Activated CD8-positive, alpha-beta memory T cell treated with anti-CD3 and anti-CD28 coated beads for 4 hours (primary cell): ENCODE results near the gene SPNS2.

Source experiments
- DNase-seq, 2 donors: peaks; one replicate each; pipeline ENCODE4 v3.0.0-alpha.2; 2020; ENCODE audit warnings: low read depth in 2 of 2

Gene SPNS2

DNA sequence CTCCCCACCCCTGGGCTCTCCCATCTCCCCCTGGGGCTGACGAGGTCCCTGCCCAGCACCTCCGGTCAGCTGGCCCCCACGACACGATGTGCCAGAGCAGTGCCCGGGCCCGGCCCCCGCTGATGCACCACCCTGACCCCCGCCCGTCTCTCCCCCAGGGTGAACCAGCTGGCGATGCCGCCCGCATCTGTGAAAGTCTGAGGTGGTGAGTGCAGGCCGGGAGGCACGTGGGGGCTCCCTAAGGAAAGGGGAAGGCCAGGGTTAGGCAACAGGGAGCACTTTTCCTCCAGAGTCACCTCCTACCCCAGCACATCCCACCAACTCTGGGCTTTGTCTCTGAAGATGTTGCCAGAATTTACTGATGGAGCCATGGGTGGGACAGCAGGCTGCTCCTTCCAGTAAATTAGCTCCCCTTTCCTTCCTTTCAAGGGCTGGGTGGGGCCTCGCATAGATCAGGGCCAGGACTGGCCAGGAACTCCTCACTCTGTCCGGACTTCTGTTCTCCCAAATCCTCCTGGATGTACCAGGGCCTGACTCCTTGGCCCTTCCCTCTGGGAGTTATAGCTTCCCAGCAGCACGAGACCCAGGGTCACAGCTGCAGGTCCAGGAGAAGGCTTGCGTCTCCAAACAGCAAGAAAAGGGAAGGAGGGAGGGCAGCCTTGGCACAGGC lies 38.2 kb downstream of the SPNS2 start:
- DNase-seq = no peak

DNA sequence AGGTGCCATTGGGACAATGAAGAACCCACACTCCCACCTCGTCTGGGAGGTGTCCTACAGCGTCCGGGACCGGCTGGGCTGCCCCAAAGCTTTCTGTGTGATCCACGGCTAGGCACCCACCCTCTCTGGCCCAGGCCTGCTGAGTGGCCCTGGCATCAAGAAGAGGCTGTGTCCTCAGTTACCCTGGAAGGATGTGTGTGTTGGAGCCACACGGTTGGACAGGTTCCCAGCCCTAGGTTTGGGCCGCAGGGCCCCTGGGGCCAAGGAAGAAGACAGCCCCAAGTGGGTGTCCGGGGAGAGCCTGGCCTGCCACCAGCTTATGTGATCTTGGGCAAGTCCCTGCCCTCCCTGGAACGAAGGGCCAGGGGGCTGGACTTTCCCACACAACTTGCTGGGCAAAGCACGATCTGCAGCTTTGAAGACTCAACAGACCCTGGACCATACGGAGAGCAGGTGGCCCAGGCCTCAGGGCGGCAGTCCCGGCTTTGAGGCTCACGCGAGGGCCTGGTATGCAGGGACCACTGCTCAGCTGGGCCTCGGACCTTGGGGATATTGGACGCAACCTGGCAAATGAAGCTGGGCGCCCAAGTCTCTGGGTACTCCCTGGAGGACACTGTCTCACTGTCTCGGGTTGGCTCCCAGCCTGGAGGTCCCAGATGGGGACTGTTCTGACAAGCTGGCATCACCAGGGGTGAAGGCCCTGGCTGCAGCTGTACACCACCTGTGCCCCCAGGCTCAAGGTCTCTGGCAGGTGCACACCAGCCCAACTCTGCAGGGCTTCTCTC lies 39.0 kb downstream of the SPNS2 start:
- DNase-seq = no peak

DNA sequence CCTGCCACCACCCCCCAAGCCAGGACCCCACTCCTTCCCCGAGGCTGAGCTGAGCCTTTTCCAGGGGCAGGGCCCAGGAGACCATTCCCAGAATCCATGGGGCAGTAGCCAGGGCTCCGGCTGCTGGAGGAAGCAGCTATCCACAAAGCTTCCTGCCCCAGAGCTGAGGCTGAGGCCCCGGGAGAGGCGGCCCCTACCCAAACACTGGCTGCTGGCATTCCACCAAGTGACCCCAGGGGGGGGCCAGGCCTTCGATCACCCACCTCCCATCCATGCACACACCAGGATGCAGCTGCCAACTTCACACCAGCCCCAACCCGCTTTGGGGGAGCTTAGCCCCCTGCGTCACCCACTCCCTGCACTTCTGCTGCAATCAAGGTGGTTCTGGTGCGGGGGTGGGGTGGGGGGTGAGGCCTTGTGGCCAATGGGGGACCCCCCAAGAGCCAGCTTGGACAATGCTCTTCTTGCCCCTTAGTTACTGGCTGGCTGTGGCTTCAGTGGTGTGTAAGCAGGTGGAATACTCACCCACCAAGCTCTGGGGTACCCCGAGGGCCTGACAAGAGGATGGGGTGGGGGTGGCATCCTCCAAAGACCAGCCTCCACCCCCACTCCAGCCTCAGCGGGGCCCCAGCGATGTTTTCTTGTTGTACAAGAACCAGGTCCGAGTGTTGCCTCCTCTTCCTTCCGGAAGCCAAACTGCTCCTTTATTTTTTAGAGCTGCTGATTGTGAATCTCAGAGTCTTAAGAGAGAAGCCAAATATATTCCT lies 39.7 kb downstream of the SPNS2 start:
- DNase-seq = no peak

DNA sequence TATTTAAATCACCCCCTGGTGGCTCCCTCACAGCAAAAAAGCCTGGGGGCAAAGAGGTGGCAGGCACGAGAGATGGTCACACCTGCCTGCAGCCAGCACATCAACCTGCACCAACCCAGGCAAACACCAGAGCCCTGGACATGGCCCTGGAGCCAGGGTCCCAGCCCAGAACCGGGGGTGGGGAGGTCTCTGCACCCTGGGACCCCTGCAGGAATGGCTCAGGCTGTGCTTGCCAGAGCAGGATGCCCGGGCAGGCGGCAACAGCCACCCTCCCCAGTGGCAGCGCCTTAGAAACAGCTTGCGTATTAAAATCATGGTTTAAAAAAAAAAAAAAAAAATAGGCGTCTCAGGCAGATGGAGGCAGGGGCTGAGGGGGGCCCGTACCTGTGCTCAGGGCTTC lies 40.3 kb downstream of the SPNS2 start:
- DNase-seq = no peak

DNA sequence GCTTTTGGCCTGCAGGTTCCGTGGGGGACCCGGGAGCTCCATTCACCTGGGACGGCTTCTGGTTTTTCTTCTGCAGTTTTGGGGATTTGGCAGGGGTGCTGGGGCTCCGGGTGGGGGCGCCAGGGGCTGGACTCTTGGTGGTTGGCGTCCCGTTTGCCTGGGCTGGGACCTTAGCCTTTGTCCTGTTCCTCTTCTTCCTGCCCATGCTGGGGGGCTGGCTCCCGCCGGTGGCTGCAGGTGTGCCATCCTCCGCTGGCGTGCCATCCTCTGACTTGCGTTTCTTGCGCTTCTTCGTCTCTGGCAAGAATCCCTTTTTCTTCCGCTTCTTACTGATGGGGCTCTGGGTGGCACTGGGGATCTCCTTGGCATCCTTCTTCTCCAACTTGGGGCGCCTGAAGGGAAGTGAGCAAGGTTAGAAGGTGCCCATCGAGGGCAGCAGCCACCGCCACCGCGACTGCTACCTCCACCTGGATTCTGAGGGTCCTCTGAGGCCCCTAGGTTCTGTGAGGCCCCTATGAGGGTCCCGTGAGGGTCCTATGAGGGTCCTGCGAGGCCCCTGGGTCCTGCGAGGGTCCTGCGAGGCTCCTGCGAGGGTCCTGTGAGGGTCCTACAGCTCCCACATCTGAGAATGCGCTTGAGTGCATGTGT lies 41.0 kb downstream of the SPNS2 start:
- no peak for DNase-seq

DNA sequence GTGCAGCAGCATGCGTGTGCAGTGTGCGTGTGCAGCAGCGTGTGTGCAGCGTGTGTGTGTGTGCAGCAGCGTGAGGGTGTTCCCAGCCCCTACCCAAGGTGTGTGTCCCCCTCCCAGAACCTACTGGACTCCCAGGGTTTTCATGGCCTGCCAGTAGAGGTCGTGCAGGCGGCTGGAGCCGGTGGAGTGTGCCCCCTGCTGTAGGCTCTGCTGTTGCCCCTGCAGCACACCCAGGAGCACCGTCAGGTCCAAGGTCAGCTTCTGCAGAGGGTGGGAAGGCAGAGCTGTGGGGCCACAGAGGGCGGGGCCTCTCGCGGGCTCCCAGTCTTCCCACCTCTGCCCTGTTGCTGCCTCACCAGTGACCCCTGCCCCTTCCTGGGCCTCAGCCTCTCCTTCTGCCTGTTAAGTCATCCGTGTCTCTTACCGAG lies 41.6 kb downstream of the SPNS2 start:
- no peak for DNase-seq

DNA sequence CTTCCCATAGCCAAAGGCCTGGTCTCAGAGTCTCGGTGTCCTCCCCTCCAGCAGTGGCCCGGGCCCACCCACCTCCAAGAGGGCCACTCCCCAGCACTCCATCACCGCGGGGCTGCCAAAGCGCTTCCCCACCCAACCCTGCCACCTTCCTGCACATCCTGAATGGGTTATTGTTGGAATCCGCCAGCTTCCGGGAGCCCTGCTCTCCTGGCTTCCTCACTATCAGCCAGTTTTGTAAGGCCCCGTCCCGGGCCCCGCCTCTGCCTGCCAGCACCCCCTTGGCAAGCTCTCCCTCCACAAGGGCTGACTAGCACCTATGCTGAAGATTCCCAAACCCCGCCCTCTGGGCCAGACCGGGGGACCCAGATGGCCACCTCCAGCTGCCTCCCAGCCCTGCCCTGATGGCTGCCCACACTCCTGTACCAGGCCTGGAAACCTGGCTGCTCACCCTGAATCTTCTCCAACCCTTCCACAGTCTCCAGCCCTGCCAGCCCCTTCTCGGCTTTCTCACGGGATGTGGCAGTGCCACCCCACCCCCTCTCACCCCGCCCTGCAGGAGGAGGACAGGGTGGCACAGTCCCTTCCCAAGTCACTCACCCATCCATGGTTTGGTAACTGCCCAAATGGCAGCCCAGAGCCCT lies 42.1 kb downstream of the SPNS2 start:
- no peak for DNase-seq

DNA sequence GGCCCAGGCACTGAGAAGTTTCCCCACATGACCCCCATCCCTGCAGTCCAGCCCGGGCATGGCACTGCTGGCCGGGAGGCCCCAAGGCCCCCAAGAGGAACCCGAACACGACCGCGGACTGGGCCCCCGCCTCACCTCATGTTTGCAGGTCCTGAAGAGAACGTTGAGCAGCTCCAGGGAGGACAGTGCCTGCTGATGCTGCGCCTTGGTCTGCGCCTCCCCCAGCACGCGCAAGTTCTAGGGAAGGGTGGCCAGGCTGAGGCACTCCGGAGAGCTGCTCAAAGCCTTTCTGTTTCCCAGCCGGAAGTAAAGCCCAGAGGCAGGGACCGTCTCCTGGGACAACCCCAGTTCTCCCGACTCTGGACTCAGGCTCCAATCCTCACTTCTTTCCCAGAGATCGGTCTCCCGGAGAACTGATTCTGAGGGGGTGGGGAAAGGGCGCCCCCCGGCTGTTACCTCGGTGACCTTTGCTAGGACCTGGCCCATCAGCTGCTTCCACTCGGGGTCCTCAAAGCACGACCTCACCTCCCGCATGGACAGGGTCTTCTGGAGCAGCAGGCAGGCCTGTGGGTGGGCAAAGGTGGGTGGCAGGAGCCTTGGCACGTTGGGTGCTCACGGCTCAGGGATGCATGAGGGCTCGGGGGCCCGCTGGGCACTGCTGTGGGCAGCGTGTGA lies 42.8 kb downstream of the SPNS2 start:
- DNase-seq = no peak

DNA sequence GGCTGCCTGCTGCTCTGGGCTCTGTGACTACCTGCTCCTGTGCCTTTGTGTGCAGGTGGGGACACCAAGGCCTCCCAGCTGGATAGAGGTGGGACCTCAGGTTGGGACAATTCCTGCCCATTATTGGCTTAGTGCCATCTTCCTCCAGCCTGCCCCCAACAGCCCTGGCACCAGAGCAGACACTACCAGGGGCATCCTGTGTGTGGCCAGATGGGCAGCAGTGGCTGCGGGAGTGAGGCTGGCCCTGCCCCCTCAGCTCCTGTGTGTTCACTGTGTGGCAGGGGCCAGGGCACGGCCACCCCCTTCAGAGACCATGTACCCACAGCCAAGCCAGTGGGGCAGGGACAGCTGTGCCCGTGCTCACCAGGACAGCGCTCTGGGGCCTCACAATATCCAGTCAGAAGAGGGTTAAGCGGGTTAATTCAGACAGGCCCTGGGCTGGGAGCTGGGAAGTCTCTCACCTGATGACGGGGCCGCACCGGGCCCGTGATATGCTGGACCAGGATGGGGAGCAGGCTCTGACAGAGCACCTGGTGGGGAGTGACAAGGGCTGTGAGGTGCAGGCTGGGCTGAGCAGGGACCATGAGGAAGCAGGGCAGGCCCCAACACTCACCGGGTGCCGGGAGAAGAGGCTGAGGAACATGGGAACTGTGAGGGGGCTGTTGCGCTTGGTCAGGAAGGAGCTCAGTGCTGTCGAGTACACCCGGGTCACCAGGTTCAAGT lies 43.5 kb downstream of the SPNS2 start:
- DNase-seq = no peak

DNA sequence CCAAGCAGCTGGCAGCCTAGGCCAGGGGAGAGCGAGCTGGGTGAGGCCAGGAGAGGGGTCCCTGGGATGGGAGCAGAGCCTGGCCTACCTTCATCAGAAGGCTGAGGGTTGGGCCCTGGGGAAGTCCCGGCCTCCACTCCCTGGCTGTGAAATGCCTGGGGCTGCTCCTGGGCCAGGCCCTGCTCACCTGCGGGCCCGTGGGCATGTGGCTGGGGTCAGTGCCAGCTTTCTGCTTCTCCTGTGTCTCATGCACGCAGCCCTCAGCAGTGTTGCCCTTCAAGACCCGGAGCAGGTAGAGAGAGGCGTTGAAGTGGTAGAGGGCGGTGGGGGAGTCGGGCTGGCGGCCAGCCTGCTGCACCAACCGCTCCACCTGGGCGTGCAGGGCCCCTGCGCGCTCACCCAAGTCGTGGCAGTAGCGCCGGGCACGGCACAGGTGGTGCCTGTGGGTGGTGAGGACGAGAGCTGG lies 44.1 kb downstream of the SPNS2 start:
- DNase-seq = no peak

DNA sequence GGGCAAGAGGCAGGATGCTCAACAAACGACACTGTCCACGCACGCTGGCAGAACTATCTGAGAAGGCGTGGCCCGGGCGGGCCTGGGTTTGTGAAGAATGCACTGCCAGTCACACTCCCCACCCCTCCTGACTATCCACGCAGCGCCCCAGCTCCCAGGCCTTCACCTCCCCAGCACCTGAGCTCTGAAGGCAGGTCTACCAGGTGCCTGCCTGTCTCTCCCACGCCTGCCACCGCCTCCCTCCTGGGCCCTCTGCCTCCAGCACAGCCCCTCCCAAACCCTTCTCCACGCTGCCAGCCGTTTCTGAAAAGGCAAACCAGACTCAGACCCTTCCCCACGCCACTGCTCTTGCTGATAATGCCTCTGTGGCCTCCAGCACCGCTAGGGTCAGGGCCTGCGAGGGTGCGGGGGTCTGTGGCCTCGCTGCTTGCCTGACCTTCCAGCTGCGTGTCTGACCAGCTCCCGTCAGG lies 44.9 kb downstream of the SPNS2 start:
- no peak for DNase-seq

DNA sequence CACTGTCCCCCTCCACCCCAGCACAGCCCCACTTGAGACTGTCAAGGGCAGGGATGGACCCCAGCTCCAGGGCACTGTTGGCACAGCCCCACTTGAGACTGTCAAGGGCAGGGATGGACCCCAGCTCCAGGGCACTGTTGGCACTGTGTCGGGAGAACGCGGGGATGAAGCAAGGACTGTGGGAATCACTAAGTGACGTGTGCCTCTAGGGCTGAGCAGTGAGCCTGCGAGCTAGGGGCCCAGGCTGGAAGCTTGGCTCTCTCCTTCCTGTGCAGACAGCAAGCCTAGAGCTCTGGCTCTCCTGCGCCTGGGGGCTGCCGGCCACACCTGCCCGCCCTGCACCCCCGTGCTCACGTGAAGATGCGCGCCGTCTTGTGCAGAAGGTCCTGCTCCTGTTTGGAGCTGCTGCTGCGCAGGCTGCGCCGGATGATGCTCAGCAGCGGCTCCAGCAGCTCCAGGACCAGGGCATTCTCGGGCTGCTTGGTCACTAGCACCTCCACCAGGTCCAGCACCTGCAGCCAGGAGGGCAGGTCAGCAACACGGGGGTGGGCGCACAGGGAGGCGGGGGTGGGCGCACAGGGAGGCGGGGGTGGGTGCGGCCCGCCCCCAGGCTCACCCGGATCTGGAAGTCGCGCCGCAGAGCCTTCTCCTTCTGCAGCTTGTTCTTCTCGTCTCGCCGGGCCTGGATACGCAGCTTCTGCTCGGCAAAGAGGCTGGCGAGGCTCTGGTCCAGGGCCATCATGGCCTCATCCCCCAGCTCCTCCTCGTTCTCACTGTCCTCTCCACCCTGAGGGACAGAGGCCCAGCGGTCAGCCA lies 45.7 kb downstream of the SPNS2 start:
- DNase-seq = no peak

DNA sequence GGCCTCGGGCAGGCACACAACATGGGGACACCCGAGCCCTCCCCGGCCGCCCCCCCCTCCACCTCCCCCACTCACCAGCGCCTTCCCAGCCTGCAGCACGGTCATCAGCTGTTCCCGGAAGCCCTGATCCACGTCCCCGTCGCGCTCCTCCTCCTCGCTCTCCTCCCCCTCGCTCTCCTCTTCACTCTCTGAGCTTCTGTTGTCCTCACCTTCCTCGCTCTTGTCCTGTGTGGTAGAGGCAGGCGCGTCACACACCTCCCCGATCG lies 46.2 kb downstream of the SPNS2 start:
- DNase-seq = no peak

DNA sequence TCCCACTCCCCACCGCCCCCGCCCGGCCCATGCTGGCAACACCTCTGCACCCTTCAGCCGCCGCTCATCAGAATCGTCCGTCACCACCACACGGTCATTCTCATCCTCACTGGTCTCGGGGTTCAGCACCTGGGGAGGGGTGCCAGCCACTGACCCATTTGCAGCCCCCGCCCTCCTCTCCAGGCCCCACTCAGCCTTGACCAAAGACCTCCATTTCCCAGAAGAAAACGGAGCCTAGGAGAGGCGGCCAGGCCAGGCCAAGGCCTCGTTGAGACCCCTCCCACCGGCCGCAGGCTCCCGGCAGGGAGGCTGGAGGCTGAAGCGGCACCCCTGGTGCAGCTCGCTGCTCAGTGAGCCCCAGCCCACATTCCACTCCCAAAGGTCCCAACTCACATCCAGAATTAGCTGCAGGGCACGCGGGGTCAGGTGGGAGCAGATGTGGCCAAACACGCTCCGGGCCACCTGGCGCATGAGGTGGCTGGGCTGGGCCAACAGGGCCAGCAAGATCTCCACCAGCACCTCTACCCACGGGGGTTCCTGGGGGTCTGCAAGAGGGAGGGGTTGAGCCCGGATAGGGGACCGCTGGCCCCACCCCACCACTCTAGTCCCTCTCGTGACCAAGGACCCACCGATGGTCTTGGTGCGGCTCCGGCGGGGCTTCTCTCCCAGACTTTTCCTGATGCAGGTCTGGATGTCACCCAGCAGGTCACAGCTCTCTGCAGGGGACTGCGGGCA lies 46.7 kb downstream of the SPNS2 start:
- no peak for DNase-seq

DNA sequence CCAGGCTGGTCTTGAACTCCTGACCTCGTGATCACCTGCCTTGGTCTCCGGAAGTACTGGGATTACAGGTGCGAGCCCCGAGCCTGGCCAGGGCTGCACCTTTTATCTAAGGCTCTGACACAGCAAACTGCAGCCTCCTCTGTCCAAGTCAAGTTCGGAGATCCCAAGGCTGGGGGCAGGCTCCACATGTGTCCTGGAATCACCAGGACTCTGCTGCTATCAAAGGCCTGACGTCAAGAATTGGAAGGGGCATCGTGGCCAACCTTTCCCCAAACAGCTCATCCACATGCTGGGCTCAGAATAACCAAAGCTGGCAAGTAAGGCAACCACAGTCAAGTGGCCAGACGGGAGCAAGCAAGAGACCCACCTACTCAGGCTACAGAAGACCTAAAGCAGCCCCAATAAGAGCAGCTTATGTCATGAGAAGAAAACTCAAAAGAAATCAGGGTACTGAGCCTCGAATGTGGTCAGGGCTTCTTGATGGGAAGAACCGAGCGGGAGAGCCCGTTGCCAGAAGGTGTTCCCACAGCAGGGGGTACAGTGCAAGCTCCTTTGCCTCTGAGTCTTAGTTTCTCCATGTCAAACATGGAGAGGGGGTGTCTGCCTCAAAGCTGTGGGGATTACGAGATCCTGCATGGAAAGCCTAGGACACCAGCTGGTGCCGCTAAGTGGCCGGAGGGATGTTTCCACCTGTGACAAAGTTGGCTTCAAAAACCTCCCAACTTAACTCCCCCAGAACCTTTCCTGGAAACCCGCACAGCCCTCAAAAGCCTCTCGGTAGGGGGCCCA lies 48.6 kb downstream of the SPNS2 start:
- DNase-seq = no peak

DNA sequence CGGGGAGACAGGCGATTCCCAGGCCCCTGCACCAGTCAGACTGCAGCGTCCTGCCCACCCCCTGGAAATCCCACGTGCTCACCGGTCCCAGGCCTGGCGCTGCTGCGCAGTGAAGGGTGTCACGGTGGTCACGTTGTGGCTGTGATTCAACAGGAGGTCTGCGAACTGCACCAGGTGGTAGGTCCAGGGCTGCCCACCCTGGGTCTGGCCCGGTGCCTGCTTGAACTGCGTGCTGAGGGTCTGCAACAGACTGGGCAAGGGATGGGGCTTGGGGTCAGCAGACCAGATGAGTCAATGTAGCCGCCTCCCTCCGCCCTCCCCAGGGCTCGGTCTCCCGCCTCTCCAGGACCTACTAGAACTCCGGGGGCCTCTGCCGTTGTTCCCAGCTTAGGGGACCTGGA lies 49.4 kb downstream of the SPNS2 start:
- no peak for DNase-seq

DNA sequence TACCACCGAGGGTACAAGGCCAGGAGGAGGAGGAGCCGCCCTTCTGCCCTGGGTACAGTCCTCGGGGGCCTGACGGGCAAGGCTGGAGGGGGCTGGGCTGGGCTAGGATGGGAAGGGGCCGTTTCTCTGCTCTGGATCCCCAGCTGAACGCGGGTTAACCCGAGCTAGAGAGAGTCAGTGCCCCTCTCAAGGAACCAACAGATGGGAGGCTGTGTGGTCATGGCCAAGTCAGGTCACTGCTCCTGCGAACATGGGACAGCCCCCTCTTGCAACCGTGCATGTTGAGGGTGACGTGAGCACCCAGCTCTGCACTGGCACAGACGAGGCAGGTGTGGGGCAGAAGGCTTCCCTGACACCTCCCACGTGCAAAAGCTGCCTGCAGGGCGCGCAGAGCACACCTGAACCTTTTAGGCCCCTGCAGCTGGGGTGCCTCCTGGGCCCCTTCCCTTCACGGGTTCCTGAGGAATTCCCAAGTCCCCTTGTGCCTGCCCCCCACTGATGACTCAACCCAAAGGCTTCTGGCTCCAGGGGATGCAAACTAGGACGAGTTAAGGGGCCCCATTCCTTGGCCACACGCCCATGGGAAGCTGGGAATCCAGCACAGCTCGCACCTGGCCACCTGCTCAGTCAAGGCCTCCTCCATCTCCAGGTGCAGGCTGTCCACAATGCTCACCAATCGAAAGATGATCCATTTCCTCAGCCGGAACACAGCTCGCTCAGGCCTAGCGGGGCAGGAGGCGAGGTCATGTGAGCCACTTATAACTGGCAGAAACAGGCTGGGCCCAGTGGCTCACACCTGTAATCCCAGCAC lies 50.2 kb downstream of the SPNS2 start:
- no peak for DNase-seq
